GM13976 (cell line): ENCODE measurements around the gene RHCG.
"Not testable (repeated sequence)": the region's sequence is repeated elsewhere in the genome, so short reads cannot be mapped to it uniquely, and the experiment has no call there.

ENCODE experiments used
- DNase-seq: peaks from one replicate; pipeline ENCODE4 v3.0.0; 2012; ENCODE audit warnings: low spot score
- CTCF ChIP-seq: IDR thresholded peaks from 2 replicates; pipeline ENCODE4 v1.5.1; 2012; ENCODE audit warnings: borderline replicate concordance, mild to moderate bottlenecking; ENCODE audit not compliant: insufficient read depth; ENCODE audit errors: extremely low read depth, missing control alignments, control extremely low read depth
- in situ Hi-C: fragments of 300-500 bp; cut with MboI; formaldehyde crosslinking; loops from one replicate; pipeline ENCODE4 v1.12.0; 2022; ENCODE audit warnings: low sequenced_read_pairs, mixed read lengths, inconsistent platforms; ENCODE audit not compliant: unreplicated experiment

Gene RHCG

GRCh38 chr15:89480505-89480904 lies 15.9 kb downstream of the RHCG start:
- in situ Hi-C loops, result no loop called here
- TF ChIP-seq CTCF, result no peak
- DNase-seq, result no peak

- in situ Hi-C loops, result no loop called here
- TF ChIP-seq CTCF, result no peak
- DNase-seq, result no peak
Observed at GRCh38 chr15:89479173-89479572, 17.2 kb downstream of the RHCG start.

GRCh38 chr15:89477411-89478242 lies 18.8 kb downstream of the RHCG start:
- in situ Hi-C loops, result no loop called here
- no peak for TF ChIP-seq CTCF
- DNase-seq, result no peak

- in situ Hi-C loops, result no loop called here
- no peak for TF ChIP-seq CTCF
- DNase-seq, result no peak
Observed at GRCh38 chr15:89475661-89476060, 20.7 kb downstream of the RHCG start.

- TF ChIP-seq CTCF, result peak; percentile 78
- in situ Hi-C loops, result no loop called here
- DNase-seq, result peak; percentile 82
Observed at GRCh38 chr15:89472785-89473256, 23.6 kb downstream of the RHCG start.

GRCh38 chr15:89469426-89470096 lies 26.8 kb downstream of the RHCG start:
- TF ChIP-seq CTCF, result no peak
- in situ Hi-C loops, result no loop called here
- DNase-seq, result no peak

- in situ Hi-C loops, DNase-seq: not testable (repeated sequence)
Observed at GRCh38 chr15:89468813-89469212, 27.6 kb downstream of the RHCG start.
